HuH-7.5 (cell line): ENCODE results near the gene CNN3.

ENCODE experiments used
- DNase-seq: peaks from one replicate; pipeline ENCODE4 v3.0.0; 2011; ENCODE audit warnings: low spot score

The CNN3 gene

GRCh38 chr1:94922761-94923331 is 4.1 kb downstream of the CNN3 start:
- no peak for DNase-seq

- DNase-seq, result no peak
Observed at GRCh38 chr1:94921977-94922376, 4.9 kb downstream of the CNN3 start.

- DNase-seq, result no peak
Observed at GRCh38 chr1:94920061-94920460, 6.8 kb downstream of the CNN3 start.

- no peak for DNase-seq
Observed at GRCh38 chr1:94919241-94920030, 7.5 kb downstream of the CNN3 start.

- no peak for DNase-seq
Observed at GRCh38 chr1:94917251-94917650, 9.7 kb downstream of the CNN3 start.

GRCh38 chr1:94912263-94913184 is 14.4 kb downstream of the CNN3 start:
- DNase-seq, result no peak

GRCh38 chr1:94909486-94909885 is 17.4 kb downstream of the CNN3 start:
- no peak for DNase-seq

GRCh38 chr1:94908965-94909364 is 17.9 kb downstream of the CNN3 start:
- DNase-seq, result no peak

- DNase-seq, result no peak
Observed at GRCh38 chr1:94908190-94908589, 18.7 kb downstream of the CNN3 start.

- DNase-seq, result no peak
Observed at GRCh38 chr1:94907136-94907535, 19.8 kb downstream of the CNN3 start.

GRCh38 chr1:94906382-94906781 is 20.5 kb downstream of the CNN3 start:
- DNase-seq, result no peak

GRCh38 chr1:94905207-94905606 is 21.7 kb downstream of the CNN3 start:
- no peak for DNase-seq

- no peak for DNase-seq
Observed at GRCh38 chr1:94903280-94904009, 23.5 kb downstream of the CNN3 start.

GRCh38 chr1:94901841-94902240 is 25.1 kb downstream of the CNN3 start:
- no peak for DNase-seq

- DNase-seq, result no peak
Observed at GRCh38 chr1:94899756-94900155, 27.2 kb downstream of the CNN3 start.

- no peak for DNase-seq
Observed at GRCh38 chr1:94898491-94899385, 28.2 kb downstream of the CNN3 start.

GRCh38 chr1:94895518-94895917 is 31.4 kb downstream of the CNN3 start:
- no peak for DNase-seq

GRCh38 chr1:94894630-94895029 is 32.3 kb downstream of the CNN3 start:
- no peak for DNase-seq

- no peak for DNase-seq
Observed at GRCh38 chr1:94892604-94893254, 34.2 kb downstream of the CNN3 start.

GRCh38 chr1:94888201-94888600 is 38.7 kb downstream of the CNN3 start:
- DNase-seq, result no peak
